ENCODE data around the gene TMEM38B. TPM values are rescaled to one million over a fixed set of nuclear protein-coding genes. Genes with fewer than 3 reads are reported as not detected.

The TMEM38B gene
- total RNA-seq, 1 experiment from 2014 or later, result 14.5 TPM

GRCh38 chr9:105658351-105658750 lies 36.0 kb upstream of the TMEM38B start:
- no peaks in the 10 kb centered on the region for H3K79me1 ChIP-seq (ENCODE audit: insufficient read depth, low read depth, low read length, poor library complexity, severe bottlenecking)
- H3K18ac ChIP-seq (ENCODE audit: insufficient read length, low read depth, low read length), result no peak overlapping the region
- no peaks in the 10 kb centered on the region for H3K79me2 ChIP-seq (ENCODE audit: insufficient read depth, low read length)
- peaks cover 11% of the 10 kb centered on the region for H3K23me2 ChIP-seq (ENCODE audit: insufficient read length, low read depth, low read length, poor library complexity, severe bottlenecking)
- H3K23ac ChIP-seq (ENCODE audit: insufficient read length, low read depth, low read length), result no peak overlapping the region
- H4K20me1 ChIP-seq (ENCODE audit: control insufficient read depth, insufficient read depth, insufficient read length), result no peaks in the 10 kb centered on the region
- no peak overlapping the region for H2BK20ac ChIP-seq (ENCODE audit: low read depth, low read length, poor library complexity, severe bottlenecking)
- no peak overlapping the region for H3K27ac ChIP-seq (ENCODE audit: insufficient read length, low read depth, low read length)
- no peak for TF ChIP-seq CTCF (conservative IDR thresholded peaks at IDR 0.05)
- no peaks in the 10 kb centered on the region for H3K9me3 ChIP-seq (ENCODE audit: control insufficient read depth, low read depth, low read length)
- H3K4me1 ChIP-seq (ENCODE audit: insufficient read depth, low read length), result no peaks in the 10 kb centered on the region; the same call in 1 of the 2 replicates
- H2BK15ac ChIP-seq (ENCODE audit: low read depth, low read length), result no peak overlapping the region
- H2BK12ac ChIP-seq (ENCODE audit: insufficient read length, low read depth, low read length), result no peak overlapping the region
- H3K14ac ChIP-seq (ENCODE audit: insufficient read depth, low read length), result no peak overlapping the region
- WGBS (ENCODE audit: extremely low coverage, insufficient read length, low lambda C conversion rate), result no CpG with 5 or more reads among the region's 2 CpGs
- no peak overlapping the region for H4K91ac ChIP-seq (ENCODE audit: insufficient read length, low read depth, low read length)
- no peak overlapping the region for H3K4ac ChIP-seq (ENCODE audit: low read depth, low read length)
- no peak overlapping the region for H2AFZ ChIP-seq (ENCODE audit: low read length)
- H4K5ac ChIP-seq (ENCODE audit: insufficient read length, low read depth, low read length), result no peak overlapping the region
- H2BK120ac ChIP-seq (ENCODE audit: low read depth, low read length, poor library complexity, severe bottlenecking), result no peak overlapping the region
- H3T11ph ChIP-seq (ENCODE audit: low read length), result no peak overlapping the region
- H2BK5ac ChIP-seq (ENCODE audit: insufficient read length, low read length), result no peak overlapping the region
- no peak for DNase-seq
- no peak overlapping the region for H3K9ac ChIP-seq (ENCODE audit: extremely low read depth, insufficient read length, low read length)
- H3K27me3 ChIP-seq (ENCODE audit: insufficient read depth, low read length), result peaks cover 15% of the 10 kb centered on the region; the same call in 1 of the 2 replicates
- no peak overlapping the region for H4K8ac ChIP-seq (replicated peaks; ENCODE audit: insufficient read length, low read depth, low read length)
- no peak overlapping the region for H3K4me3 Mint-ChIP-seq
- peaks cover 31% of the 10 kb centered on the region in 2 experiments for H3K4me1 Mint-ChIP-seq
- no peak overlapping the region for H2AK5ac ChIP-seq (ENCODE audit: insufficient read length, low read length)
- no peak overlapping the region for H3K27ac Mint-ChIP-seq
- no peak overlapping the region for H3K4me2 ChIP-seq (ENCODE audit: insufficient read depth, insufficient read length, low read length)
- no peak overlapping the region for H3K56ac ChIP-seq (ENCODE audit: insufficient read length, low read depth, low read length)
- H3K27me3 Mint-ChIP-seq (ENCODE audit: low read depth), result peaks cover 72% of the 10 kb centered on the region
- no peaks in the 10 kb centered on the region; a peak in 1 of 5 replicates for H3K9me3 Mint-ChIP-seq
- H3K36me3 Mint-ChIP-seq (ENCODE audit: insufficient read depth in 1 of 3, low read depth in 3 of 3), result no peaks in the 10 kb centered on the region

Measured in H9 (cell line).